Esophagus squamous epithelium (tissue), 5 donors: ENCODE measurements around the gene CACNA1B. TPM values are rescaled to one million over a fixed set of nuclear protein-coding genes. Genes with fewer than 3 reads are reported as not detected.

ENCODE experiments used
- DNase-seq: peaks from one replicate; lab custom pipeline; 2025; lab: John Stamatoyannopoulos, UW
- H3K27ac ChIP-seq, 4 donors: fragments of 200-600 bp; sonication (generic); one replicate each; pipeline ENCODE4 v1.5.1; 2016 to 2019; ENCODE audit warnings: mild to moderate bottlenecking in 1 of 4
- H3K27me3 ChIP-seq, 4 donors: fragments of 200-600 bp; sonication (generic); 1 replicate in 3 of 4; 2 replicates in 1 of 4; pipeline versions ENCODE4 v1.5.1 to v1.6.0; 2017 to 2021; ENCODE audit warnings: antibody characterized with exemption in 1 of 4
- H3K36me3 ChIP-seq, 3 donors: fragments of 200-600 bp; sonication (generic); one replicate each; pipeline ENCODE4 v1.5.1; 2016 to 2019
- H3K4me1 ChIP-seq, 3 donors: fragments of 200-600 bp; sonication (generic); one replicate each; pipeline ENCODE4 v1.5.1; 2017 to 2019
- H3K4me3 ChIP-seq, 4 donors: fragments of 200-600 bp; sonication (generic); 1 replicate in 3 of 4; 2 replicates in 1 of 4; pipeline ENCODE4 v1.5.1; 2016 to 2019; ENCODE audit warnings: mild to moderate bottlenecking in 2 of 4, moderate library complexity in 1 of 4
- H3K9me3 ChIP-seq, 3 donors: fragments of 200-600 bp; sonication (generic); one replicate each; pipeline ENCODE4 v1.5.1; 2016 to 2019
- POLR2A ChIP-seq, 4 donors: fragments of 450-650 bp; IDR thresholded peaks; one replicate each; pipeline ENCODE4 v1.6.1; 2017; ENCODE audit warnings: antibody characterized with exemption in 4 of 4, mild to moderate bottlenecking in 4 of 4, moderate library complexity in 3 of 4
- WGBS, 2 donors: methylation state at CpG; one replicate each; pipeline ENCODE4 v1.1.5; 2018; 5-methylcytosine and 5-hydroxymethylcytosine counted together
- intact Hi-C: fragments of 100-400 bp; cut with DNase I; formaldehyde crosslinking; loops from one replicate; pipeline ENCODE4 v1.15.0; 2022
- total RNA-seq, 4 donors: library from RNA; depleted of rRNA; stranded (reverse); fragments of >200 nt; gene quantifications; one replicate each; pipeline ENCODE4 v1.1.0, GENCODE V29; 2016
- TF ChIP-seq, protein P1 (sequence below), 6 experiments: fragments of 450-650 bp in 4 of 6; fragments of 200-600 bp in 2 of 6; sonication (generic) in 2 of 6; IDR thresholded peaks; one replicate each; pipeline ENCODE4 v1.5.1; 2016 to 2019; ENCODE audit warnings: antibody characterized with exemption in 6 of 6, mild to moderate bottlenecking in 4 of 6, moderate library complexity in 4 of 6
- donor health status: DM: yes; HTN: yes; CAD: no.

Gene CACNA1B
- total RNA-seq, 4 donors from 2014 or later: not detected

- DNase-seq: no peak
Observed at GRCh38 chr9:137913132-137913531, 35.5 kb downstream of the CACNA1B start.

DNA sequence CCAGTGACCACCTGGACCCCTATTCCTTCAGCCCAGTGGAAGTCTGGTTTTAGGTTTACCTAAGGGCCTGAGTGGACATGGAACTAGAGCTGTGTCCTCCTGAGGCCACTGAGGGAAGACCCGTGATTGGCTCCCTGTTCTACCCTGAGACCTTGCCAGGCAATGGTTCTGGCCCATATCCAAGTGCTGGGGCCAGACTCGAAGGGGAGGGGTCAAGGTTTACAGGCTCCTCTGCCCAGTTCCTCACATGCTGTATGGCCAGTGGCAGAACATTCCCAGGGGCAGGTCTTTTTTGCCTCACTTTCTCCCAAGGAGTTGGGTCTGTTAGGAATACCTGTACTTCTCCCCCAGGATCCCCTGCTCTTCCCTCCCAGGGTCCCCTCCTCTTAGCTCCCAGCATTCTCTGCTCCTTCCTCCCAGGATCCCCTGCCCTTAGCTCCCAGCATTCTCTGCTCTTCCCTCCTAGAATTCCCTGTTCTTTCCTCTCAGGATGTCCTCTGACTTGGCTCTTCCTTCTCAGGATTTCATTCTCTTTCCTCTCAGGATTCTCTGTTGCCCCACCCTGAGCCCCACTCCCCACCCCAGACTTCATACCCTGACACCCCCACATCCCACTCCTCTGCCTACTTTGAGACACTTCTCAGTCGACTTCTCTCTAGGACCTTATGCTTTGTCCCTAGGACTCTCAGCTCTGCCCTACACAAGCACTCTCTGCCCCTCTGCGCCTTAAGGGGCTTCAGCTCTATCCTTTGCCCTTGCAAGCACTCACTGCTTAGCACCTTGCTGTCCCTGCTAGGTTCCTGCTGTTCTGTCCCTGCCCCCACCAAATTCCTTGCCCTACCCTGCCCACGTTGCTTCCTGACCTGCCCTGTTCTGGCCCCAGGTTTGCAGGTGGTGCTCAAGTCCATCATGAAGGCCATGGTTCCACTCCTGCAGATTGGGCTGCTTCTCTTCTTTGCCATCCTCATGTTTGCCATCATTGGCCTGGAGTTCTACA is 36.5 kb downstream of the CACNA1B start:
- no peak for DNase-seq
- intact Hi-C loops: no loop called here
- no peak for TF ChIP-seq POLR2A (IDR thresholded peaks at IDR 0.05)
- TF ChIP-seq, protein P1, sequence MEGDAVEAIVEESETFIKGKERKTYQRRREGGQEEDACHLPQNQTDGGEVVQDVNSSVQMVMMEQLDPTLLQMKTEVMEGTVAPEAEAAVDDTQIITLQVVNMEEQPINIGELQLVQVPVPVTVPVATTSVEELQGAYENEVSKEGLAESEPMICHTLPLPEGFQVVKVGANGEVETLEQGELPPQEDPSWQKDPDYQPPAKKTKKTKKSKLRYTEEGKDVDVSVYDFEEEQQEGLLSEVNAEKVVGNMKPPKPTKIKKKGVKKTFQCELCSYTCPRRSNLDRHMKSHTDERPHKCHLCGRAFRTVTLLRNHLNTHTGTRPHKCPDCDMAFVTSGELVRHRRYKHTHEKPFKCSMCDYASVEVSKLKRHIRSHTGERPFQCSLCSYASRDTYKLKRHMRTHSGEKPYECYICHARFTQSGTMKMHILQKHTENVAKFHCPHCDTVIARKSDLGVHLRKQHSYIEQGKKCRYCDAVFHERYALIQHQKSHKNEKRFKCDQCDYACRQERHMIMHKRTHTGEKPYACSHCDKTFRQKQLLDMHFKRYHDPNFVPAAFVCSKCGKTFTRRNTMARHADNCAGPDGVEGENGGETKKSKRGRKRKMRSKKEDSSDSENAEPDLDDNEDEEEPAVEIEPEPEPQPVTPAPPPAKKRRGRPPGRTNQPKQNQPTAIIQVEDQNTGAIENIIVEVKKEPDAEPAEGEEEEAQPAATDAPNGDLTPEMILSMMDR (IDR thresholded peaks at IDR 0.05): no peak
- Histone ChIP-seq H3K27ac (no peak overlapping the region), H3K9me3 (no peaks in the 10 kb centered on the region), H3K36me3 (no peaks in the 10 kb centered on the region), H3K4me3 (no peak overlapping the region), H3K27me3 (peaks cover 0 to 68% (median 0%) of the 10 kb centered on the region in 4 donors), H3K4me1 (no peaks in the 10 kb centered on the region)
- WGBS, 2 donors: 60 to 83% methylated on average over 3 to 4 of the region's 5 CpGs

More at GRCh38 chr9:137913132-137913531, 35.5 kb downstream of the CACNA1B start:
- no peaks in the 10 kb centered on the region for H3K4me1 ChIP-seq
- H3K27me3 ChIP-seq: peaks cover 0 to 60% (median 0%) of the 10 kb centered on the region in 4 donors
- no peaks in the 10 kb centered on the region for H3K36me3 ChIP-seq
- no peak overlapping the region for H3K27ac ChIP-seq
- TF ChIP-seq, protein P1 (IDR thresholded peaks at IDR 0.05): no peak
- no peak for TF ChIP-seq POLR2A (IDR thresholded peaks at IDR 0.05)
- H3K4me3 ChIP-seq: no peak overlapping the region
- intact Hi-C loops: no loop called here
- no peaks in the 10 kb centered on the region for H3K9me3 ChIP-seq
- WGBS, 2 donors: 87 to 93% methylated on average over 2 to 7 of the region's 7 CpGs

GRCh38 chr9:137916540-137916939 is 39.0 kb downstream of the CACNA1B start:
- TF ChIP-seq POLR2A (IDR thresholded peaks at IDR 0.05): no peak
- TF ChIP-seq, protein P1 (IDR thresholded peaks at IDR 0.05): no peak
- no peak for DNase-seq
- no peaks in the 10 kb centered on the region for H3K4me1 ChIP-seq
- no peak overlapping the region for H3K27ac ChIP-seq
- no peaks in the 10 kb centered on the region for H3K36me3 ChIP-seq
- 53 to 59% methylated on average over 8 to 9 of the region's 11 CpGs for WGBS, 2 donors
- peaks cover 0 to 63% (median 0%) of the 10 kb centered on the region in 4 donors for H3K27me3 ChIP-seq
- H3K4me3 ChIP-seq: no peak overlapping the region
- no peaks in the 10 kb centered on the region for H3K9me3 ChIP-seq
- intact Hi-C loops: no loop called here

DNA sequence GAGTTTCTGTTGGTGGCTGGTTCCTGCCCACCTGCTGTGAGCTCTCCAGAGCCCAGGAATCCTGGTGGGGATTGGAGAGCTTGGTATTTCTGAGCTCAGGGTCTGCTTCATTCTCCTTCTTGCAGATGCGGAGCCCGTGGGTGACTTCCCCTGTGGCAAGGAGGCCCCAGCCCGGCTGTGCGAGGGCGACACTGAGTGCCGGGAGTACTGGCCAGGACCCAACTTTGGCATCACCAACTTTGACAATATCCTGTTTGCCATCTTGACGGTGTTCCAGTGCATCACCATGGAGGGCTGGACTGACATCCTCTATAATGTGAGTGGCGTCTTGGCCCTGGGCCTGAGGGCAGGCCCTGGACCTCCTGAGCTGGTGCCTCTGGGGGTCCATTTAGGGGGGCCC is 39.5 kb downstream of the CACNA1B start:
- Histone ChIP-seq H3K27ac (no peak overlapping the region), H3K4me3 (no peak overlapping the region), H3K9me3 (no peaks in the 10 kb centered on the region), H3K4me1 (no peaks in the 10 kb centered on the region), H3K27me3 (peaks cover 0 to 60% (median 0%) of the 10 kb centered on the region in 4 donors), H3K36me3 (no peaks in the 10 kb centered on the region)
- 77% methylated on average over 6 of the region's 8 CpGs; no CpG with 5 or more reads in 1 of the 2 donors for WGBS, 2 donors
- no peak for TF ChIP-seq POLR2A (IDR thresholded peaks at IDR 0.05)
- TF ChIP-seq, protein P1 (IDR thresholded peaks at IDR 0.05): no peak
- intact Hi-C loops: no loop called here
- no peak for DNase-seq

DNA sequence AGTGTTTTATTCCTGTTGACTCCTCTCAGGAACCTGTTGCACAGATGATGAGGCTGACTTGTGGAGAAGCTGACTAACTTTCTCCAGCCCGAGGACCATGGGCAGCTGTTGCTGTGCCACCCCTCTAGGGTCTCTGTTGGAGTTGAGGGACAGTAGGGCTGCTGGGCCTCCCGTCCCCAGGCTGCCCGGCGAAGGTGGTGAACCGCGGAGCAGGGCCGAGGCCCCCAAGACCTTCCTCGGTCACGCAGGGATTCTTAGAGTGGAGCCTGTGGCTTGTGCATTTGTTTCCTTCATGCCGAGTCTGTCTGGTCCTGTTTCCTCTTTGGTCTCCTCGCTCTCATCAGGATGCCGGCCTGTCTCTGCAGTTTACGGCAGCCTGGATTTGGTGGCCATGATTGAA is 40.2 kb downstream of the CACNA1B start:
- Histone ChIP-seq H3K4me3 (no peak overlapping the region), H3K9me3 (no peaks in the 10 kb centered on the region), H3K27ac (no peak overlapping the region), H3K4me1 (no peaks in the 10 kb centered on the region), H3K27me3 (peaks cover 0 to 53% (median 0%) of the 10 kb centered on the region in 4 donors), H3K36me3 (no peaks in the 10 kb centered on the region)
- intact Hi-C loops: no loop called here
- WGBS, 2 donors: 82 to 88% methylated on average over 9 to 13 of the region's 13 CpGs
- DNase-seq: no peak
- TF ChIP-seq, protein P1 (IDR thresholded peaks at IDR 0.05): no peak
- TF ChIP-seq POLR2A (IDR thresholded peaks at IDR 0.05): no peak
